Naive thymus-derived CD4-positive, alpha-beta T cell (primary cell): ENCODE data around the gene DQX1. TPM values are rescaled to one million over a fixed set of nuclear protein-coding genes. Genes with fewer than 3 reads are reported as not detected.
"Not testable (repeated sequence)": the region's sequence is repeated elsewhere in the genome, so short reads cannot be mapped to it uniquely, and the experiment has no call there.

Experiments used
- ATAC-seq: fragments of 150-1000 bp; cut with Tn5 transposase; 2 replicates; pipeline ENCODE4 v1.10.0; 2021; ENCODE audit warnings: mild to moderate bottlenecking, moderate library complexity
- CTCF ChIA-PET: fragments of 350-600 bp; sonication (Branson Sonifier 250); formaldehyde crosslinking; loops from one replicate; lab custom pipeline; 2021; ENCODE audit warnings: antibody characterized with exemption; lab: Charles Lee
- POLR2A ChIA-PET: fragments of 350-600 bp; sonication (Branson Sonifier 250); formaldehyde crosslinking; loops from one replicate; lab custom pipeline; 2021; ENCODE audit warnings: antibody characterized with exemption, inconsistent platforms; lab: Charles Lee
- DNase-seq, 9 donors: peaks; one replicate each; pipeline versions ENCODE4 v3.0.0 to v3.0.0-alpha.2; 2020 to 2022; ENCODE audit warnings: mixed read lengths in 1 of 9
- H3K27ac ChIP-seq: one replicate; pipeline ENCODE4 v1.7.0; 2013; ENCODE audit warnings: mild to moderate bottlenecking, low read depth, low read length, moderate library complexity
- H3K27me3 ChIP-seq, 2 donors: one replicate each; pipeline ENCODE4 v1.7.0; 2013; ENCODE audit warnings: low read length in 2 of 2, mild to moderate bottlenecking in 2 of 2, moderate library complexity in 2 of 2; ENCODE audit not compliant: control insufficient read depth in 2 of 2, insufficient read depth in 2 of 2
- H3K36me3 ChIP-seq, 3 experiments: 1 replicate in 2 of 3; 2 replicates in 1 of 3; pipeline ENCODE4 v1.7.0; 2013; ENCODE audit warnings: low read length in 3 of 3, mild to moderate bottlenecking in 3 of 3, moderate library complexity in 1 of 3; ENCODE audit not compliant: insufficient read depth in 3 of 3, control insufficient read depth in 2 of 3
- H3K4me1 ChIP-seq, 2 donors: one replicate each; pipeline ENCODE4 v1.7.0; 2013; ENCODE audit warnings: low read length in 2 of 2, mild to moderate bottlenecking in 2 of 2, moderate library complexity in 1 of 2; ENCODE audit not compliant: control insufficient read depth in 2 of 2, insufficient read depth in 2 of 2
- H3K4me3 ChIP-seq: 2 replicates; pipeline ENCODE4 v1.7.0; 2013; ENCODE audit warnings: mild to moderate bottlenecking, low read length
- H3K9me3 ChIP-seq, 3 experiments: 1 replicate in 2 of 3; 2 replicates in 1 of 3; pipeline ENCODE4 v1.7.0; 2013; ENCODE audit warnings: low read length in 3 of 3; ENCODE audit not compliant: control insufficient read depth in 2 of 3
- H3K27ac Mint-ChIP-seq, 9 donors: one replicate each; pipeline ENCODE4 v1.8.0; 2020 to 2022; ENCODE audit warnings: mixed read lengths in 9 of 9, mild to moderate bottlenecking in 8 of 9, moderate library complexity in 5 of 9, inconsistent platforms in 2 of 9
- H3K27me3 Mint-ChIP-seq, 5 donors: one replicate each; pipeline ENCODE4 v1.8.0; 2021 to 2022; ENCODE audit warnings: mixed read lengths in 5 of 5, mild to moderate bottlenecking in 1 of 5
- H3K36me3 Mint-ChIP-seq, 5 donors: one replicate each; pipeline ENCODE4 v1.8.0; 2020 to 2022; ENCODE audit warnings: mixed read lengths in 5 of 5, mild to moderate bottlenecking in 3 of 5, inconsistent platforms in 1 of 5
- H3K4me1 Mint-ChIP-seq, 7 donors: one replicate each; pipeline ENCODE4 v1.8.0; 2020 to 2022; ENCODE audit warnings: mixed read lengths in 7 of 7, mild to moderate bottlenecking in 3 of 7, inconsistent platforms in 1 of 7
- H3K4me3 Mint-ChIP-seq, 10 donors: one replicate each; pipeline ENCODE4 v1.8.0; 2020 to 2022; ENCODE audit warnings: mild to moderate bottlenecking in 10 of 10, mixed read lengths in 10 of 10, moderate library complexity in 6 of 10, inconsistent platforms in 2 of 10
- H3K9me3 Mint-ChIP-seq, 11 donors: one replicate each; pipeline ENCODE4 v1.8.0; 2020 to 2022; ENCODE audit warnings: mixed read lengths in 11 of 11, mild to moderate bottlenecking in 4 of 11, inconsistent platforms in 1 of 11, moderate library complexity in 1 of 11
- intact Hi-C, 2 donors: fragments of 100-400 bp; cut with micrococcal nuclease; formaldehyde crosslinking; loops; one replicate each; pipeline ENCODE4 v1.15.1; 2023
- polyA plus RNA-seq, 2 donors: library from polyadenylated mRNA; unstranded; fragments of 300-500 nt; fragmentation: Illumina TruSeq; gene quantifications; one replicate each; pipeline ENCODE4 v1.2.3, GENCODE V29; 2021
- total RNA-seq, 6 experiments: library from RNA in 5 of 6; stranded (reverse) in 5 of 6; gene quantifications; 1 replicate in 5 of 6; 2 replicates in 1 of 6; pipeline ENCODE4 v1.2.3 and lab custom pipeline; 2021 to 2026

DQX1 gene
- total and polyA plus RNA-seq, 7 experiments from 2014 or later: 0.13 to 0.95 (median 0.59) TPM; not detected in 2

DNA sequence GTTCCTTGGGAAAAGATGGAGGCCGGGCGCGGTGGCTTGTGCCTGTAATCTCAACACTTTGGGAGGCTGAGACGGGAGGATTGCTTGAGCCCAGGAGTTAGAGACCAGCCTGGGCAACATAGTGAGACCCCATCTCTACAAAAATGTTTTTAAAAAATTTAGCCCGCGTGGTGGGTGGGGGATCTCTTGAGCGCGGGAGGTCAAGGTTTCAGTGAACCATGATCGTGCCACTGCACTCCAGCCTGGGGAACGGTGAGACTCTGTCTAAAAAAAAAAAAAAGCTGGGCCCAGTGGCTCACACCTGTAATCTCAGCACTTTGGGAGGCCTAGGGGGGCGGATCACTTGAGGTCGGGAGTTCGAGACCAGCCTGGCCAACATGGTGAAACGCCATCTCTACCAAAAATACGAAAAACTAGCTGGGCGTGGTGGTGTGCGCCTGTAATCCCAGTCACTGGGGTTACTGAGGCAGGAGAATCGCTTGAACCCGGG lies 42.3 kb downstream of the DQX1 start:
- H3K27ac ChIP-seq, DNase-seq, ATAC-seq, H3K9me3 ChIP-seq, H3K9me3 Mint-ChIP-seq, H3K27me3 Mint-ChIP-seq, H3K27me3 ChIP-seq: not testable (repeated sequence)
- ChIA-PET POLR2A (interaction anchor here (0.8 to 6.9 kb wide), 16 partner anchors 8 to 704 kb away, joined by 3 to 197 read pairs (median 6); partner anchors contain the start of genes AUP1, C2orf81, HTRA2 and INO80B), CTCF (interaction anchor here (0.7 to 6.2 kb wide), 10 partner anchors 20 to 104 kb away, joined by 3 to 59 read pairs (median 9); partner anchors contain the start of genes AUP1, HTRA2, INO80B and WBP1)
- peak overlapping the region; percentile 93 to 100 (median 99) for H3K27ac Mint-ChIP-seq
- H3K4me1 Mint-ChIP-seq: peaks cover 21 to 59% (median 41%) of the 10 kb centered on the region in 7 donors
- intact Hi-C loops: loop anchor here (1.0 to 10.0 kb wide), 18 partner anchors 11 to 1249 kb away; partner anchors contain the start of genes AUP1 (in 2 of the 2), C2orf81 (in 2 of the 2), HTRA2 (in 2 of the 2) and MRPL53 (in 2 of the 2)
- Histone ChIP-seq H3K4me3 (peak overlapping the region; percentile 99), H3K4me1 (peaks cover 22 to 26% of the 10 kb centered on the region in 2 donors), H3K36me3 (peaks cover 0 to 41% (median 0%) of the 10 kb centered on the region in 3 experiments)
- H3K4me3 Mint-ChIP-seq: peak overlapping the region; percentile 91 to 100 (median 98)
- peaks cover 4 to 22% (median 12%) of the 10 kb centered on the region in 5 donors for H3K36me3 Mint-ChIP-seq

DNA sequence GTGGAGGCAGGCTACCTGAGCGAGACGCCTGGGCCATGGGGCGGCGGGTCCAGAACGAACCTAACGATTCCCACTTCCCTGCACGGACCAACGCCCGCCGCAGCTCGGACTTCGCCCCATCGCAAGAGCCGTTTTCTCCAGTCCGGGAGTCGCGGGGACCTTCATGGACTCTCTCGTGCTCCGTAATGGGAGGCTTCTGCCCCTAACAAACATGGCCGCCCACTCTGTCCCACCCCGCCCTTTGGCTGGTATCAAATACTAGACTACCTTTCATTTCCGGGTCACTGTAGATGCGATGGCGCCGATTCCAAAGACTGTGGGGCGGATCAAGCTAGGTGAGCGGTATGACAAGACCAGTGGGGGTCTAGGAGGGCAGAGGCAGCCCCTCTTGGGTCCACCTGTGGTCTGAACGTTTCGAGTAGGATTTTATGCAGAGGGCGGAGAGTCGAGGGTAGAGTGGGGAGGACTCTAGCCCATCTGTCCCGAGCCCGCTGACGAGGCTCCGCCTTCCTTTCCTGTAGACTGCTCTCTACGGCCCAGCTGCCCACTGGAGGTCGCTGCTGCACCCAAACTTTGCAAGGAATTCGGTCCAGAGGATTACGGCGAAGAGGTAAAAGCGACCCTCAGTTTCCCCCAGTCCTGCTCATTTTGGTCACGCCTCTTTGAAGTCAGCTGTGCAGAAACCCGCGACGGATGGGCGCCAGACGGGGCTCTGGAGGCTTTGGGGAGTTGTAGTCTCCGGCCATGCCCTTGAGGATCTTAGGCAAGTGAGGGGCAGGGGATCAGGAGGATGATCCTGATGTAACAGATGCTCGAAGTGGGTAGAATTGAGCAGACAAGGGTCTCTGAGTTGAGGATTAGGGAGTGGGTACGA lies 43.0 kb downstream of the DQX1 start, which contains the start of the genes CCDC142 and TTC31:
TSS of gene CCDC142 (minus strand) at position 198 of the 874 bp plus-strand sequence. CDS start at position 37, 161 bp downstream.
TSS of gene TTC31 (plus strand) at position 281 of the 874 bp plus-strand sequence. CDS start at position 296, 15 bp downstream.
- Mint-ChIP-seq H3K27me3 (no peaks in the 10 kb centered on the region), H3K4me1 (peaks cover 21 to 59% (median 41%) of the 10 kb centered on the region in 7 donors), H3K36me3 (peaks cover 4 to 22% (median 12%) of the 10 kb centered on the region in 5 donors), H3K27ac (peak within 1 kb of the TSS; percentile 93 to 100 (median 99)), H3K4me3 (peak within 1 kb of the TSS; percentile 91 to 100 (median 98)), H3K9me3 (no peaks in the 10 kb centered on the region)
- Histone ChIP-seq H3K36me3 (peaks cover 0 to 36% (median 0%) of the 10 kb centered on the region in 3 experiments), H3K4me3 (peak within 1 kb of the TSS; percentile 99), H3K27ac (peak within 1 kb of the TSS; percentile 85), H3K4me1 (peaks cover 22 to 26% of the 10 kb centered on the region in 2 donors), H3K9me3 (no peaks in the 10 kb centered on the region), H3K27me3 (no peaks in the 10 kb centered on the region)
- ATAC-seq (peak; percentile 96), DNase-seq (peak; percentile 76 to 96 (median 96))
- intact Hi-C loops: loop anchor here (1.0 to 10.0 kb wide), 18 partner anchors 11 to 1248 kb away; partner anchors contain the start of genes AUP1 (in 2 of the 2), C2orf81 (in 2 of the 2), HTRA2 (in 2 of the 2) and MRPL53 (in 2 of the 2)
- ChIA-PET CTCF (interaction anchor here (0.7 to 6.2 kb wide), 16 partner anchors 10 to 104 kb away, joined by 3 to 59 read pairs (median 6); partner anchors contain the start of genes AUP1, DQX1, HTRA2 and INO80B), POLR2A (interaction anchor here (0.8 to 6.9 kb wide), 25 partner anchors 9 to 746 kb away, joined by 3 to 197 read pairs (median 5); partner anchors contain the start of genes AUP1, C2orf81, HTRA2 and INO80B)

DNA sequence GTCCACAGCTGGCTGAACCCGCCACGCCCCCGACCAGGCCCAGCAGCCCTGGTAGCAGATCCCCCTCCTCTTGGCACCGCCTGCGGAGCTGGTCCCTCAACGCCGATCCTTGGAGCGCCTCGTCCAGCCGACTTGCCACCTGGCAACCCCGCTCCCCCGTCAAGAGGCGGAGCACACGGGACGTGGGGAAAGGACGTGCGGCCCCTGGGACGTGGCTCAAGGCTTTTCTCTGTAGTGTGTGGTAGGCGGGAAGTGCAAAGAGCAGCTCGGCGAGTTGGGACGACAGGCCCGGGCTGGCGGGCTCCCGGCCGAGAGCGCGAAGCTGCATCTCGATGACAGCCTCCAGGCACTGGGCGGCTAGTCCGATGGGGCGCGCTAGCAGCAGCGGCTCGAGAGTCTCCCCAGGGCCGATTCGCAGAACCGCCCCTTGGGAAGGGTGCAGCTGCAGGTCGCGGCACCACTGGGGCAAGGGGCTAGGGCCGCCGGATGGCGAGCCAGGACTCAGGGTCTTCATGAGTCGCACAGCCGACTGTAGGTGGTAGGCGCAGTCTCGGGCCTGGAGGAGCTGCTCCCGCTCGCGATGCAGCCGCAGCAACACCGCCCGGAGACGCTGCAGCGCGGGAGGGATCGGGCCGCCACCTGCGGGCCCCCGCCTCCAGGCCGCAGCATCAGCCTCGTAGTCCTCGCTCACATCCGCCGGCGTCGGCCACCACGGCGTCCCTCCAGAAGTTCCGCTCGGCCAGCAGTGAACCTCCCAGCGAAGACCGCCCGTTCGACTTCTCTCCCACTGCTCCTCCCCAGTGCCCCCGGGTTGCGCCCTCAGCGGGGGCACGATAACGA lies 43.9 kb downstream of the DQX1 start:
- Mint-ChIP-seq H3K36me3 (peaks cover 4 to 26% (median 13%) of the 10 kb centered on the region in 5 donors), H3K27me3 (no peaks in the 10 kb centered on the region), H3K4me3 (peak overlapping the region; percentile 91 to 100 (median 98)), H3K27ac (peak overlapping the region; percentile 93 to 100 (median 99)), H3K9me3 (no peaks in the 10 kb centered on the region), H3K4me1 (peaks cover 24 to 59% (median 44%) of the 10 kb centered on the region in 7 donors)
- Histone ChIP-seq H3K4me3 (peak overlapping the region; percentile 99), H3K9me3 (no peaks in the 10 kb centered on the region), H3K4me1 (peaks cover 22 to 26% of the 10 kb centered on the region in 2 donors), H3K27me3 (no peaks in the 10 kb centered on the region), H3K27ac (peak overlapping the region; percentile 85), H3K36me3 (peaks cover 0 to 32% (median 0%) of the 10 kb centered on the region in 3 experiments)
- ATAC-seq (peak; percentile 50), DNase-seq (peak in 2 of 9 donors; percentile 43 to 71)
- CTCF ChIA-PET: interaction anchor here (0.6 to 6.2 kb wide), 16 partner anchors 9 to 162 kb away, joined by 3 to 59 read pairs (median 6); partner anchors contain the start of genes AUP1, DQX1, HTRA2 and INO80B
- intact Hi-C loops: loop anchor here (2.0 to 10.0 kb wide), 3 partner anchors 47 to 1247 kb away; partner anchors contain the start of genes AUP1 (in 1 of the 2), CCT7 (in 1 of the 2), HTRA2 (in 1 of the 2) and PRADC1 (in 1 of the 2)
- POLR2A ChIA-PET: interaction anchor here (0.8 to 6.9 kb wide), 23 partner anchors 8 to 745 kb away, joined by 3 to 197 read pairs (median 4); partner anchors contain the start of genes AUP1, C2orf81, HTRA2 and INO80B

DNA sequence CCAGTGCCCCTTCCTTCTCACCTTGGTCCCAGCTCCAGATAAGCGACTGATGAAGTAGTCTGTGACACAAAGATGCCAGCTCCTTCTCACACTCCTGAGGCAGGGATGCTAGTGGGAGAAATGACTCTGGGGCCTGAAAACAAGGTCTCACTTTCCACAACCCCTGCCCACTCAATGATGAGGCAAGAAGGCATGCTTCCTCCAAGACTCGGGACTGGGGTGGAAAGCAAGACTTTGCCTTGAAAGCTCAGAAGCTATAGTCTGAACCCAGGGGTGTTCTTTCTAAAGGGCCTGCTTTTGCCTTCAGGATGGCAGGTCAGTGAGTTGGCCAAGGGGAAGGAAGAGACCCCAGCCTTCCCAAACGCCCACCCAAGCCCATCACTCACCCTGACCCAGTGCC lies 44.6 kb downstream of the DQX1 start:
- ATAC-seq (no peak), DNase-seq (no peak)
- Mint-ChIP-seq H3K9me3 (no peaks in the 10 kb centered on the region), H3K4me1 (peaks cover 24 to 53% (median 39%) of the 10 kb centered on the region in 7 donors), H3K27me3 (no peaks in the 10 kb centered on the region), H3K4me3 (peak overlapping the region; percentile 91 to 100 (median 98)), H3K27ac (peak overlapping the region in 1 of 9 donors; percentile 9), H3K36me3 (peaks cover 4 to 21% (median 8%) of the 10 kb centered on the region in 5 donors)
- H3K27me3 ChIP-seq: no peaks in the 10 kb centered on the region
- H3K9me3 ChIP-seq: no peaks in the 10 kb centered on the region
- ChIA-PET POLR2A (interaction anchor here (0.9 to 6.9 kb wide), 14 partner anchors 7 to 117 kb away, joined by 3 to 197 read pairs (median 11); partner anchors contain the start of genes AUP1, HTRA2, INO80B and MRPL53), CTCF (interaction anchor here (0.6 to 6.2 kb wide), 8 partner anchors 8 to 163 kb away, joined by 3 to 59 read pairs (median 10); partner anchors contain the start of genes MRPL53 and WBP1)
- H3K36me3 ChIP-seq: peaks cover 0 to 28% (median 0%) of the 10 kb centered on the region in 3 experiments
- H3K4me1 ChIP-seq: peaks cover 22 to 26% of the 10 kb centered on the region in 2 donors
- intact Hi-C loops: loop anchor here in 1 of 2 donors (10.0 kb wide), 1 partner anchor 1247 kb away; the partner anchor contains the start of genes CCT7 and PRADC1
- H3K27ac ChIP-seq: peak overlapping the region; percentile 85
- H3K4me3 ChIP-seq: peak overlapping the region; percentile 99

DNA sequence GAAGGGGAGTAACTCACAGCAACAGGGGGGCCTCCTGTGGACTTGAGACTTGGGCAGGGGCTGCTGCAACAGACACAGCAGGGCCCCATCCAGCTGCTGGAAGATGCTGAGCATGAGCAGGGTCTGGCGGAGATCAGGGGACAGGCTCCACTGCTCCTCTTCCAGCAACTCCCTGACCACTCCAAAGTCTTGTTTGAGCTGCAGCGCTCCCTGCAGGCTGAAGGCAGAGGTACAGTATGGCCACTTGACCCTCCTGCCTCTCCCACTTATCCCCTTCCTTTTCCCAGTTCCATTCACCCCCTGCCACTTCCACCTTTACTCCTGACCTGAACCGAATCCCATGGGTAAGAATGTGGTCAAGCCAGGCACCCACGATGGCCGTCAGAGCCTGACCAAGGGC lies 51.1 kb downstream of the DQX1 start:
- no peak overlapping the region for H3K4me3 ChIP-seq
- no peak overlapping the region for H3K4me3 Mint-ChIP-seq
- peaks cover 12 to 40% (median 31%) of the 10 kb centered on the region in 7 donors for H3K4me1 Mint-ChIP-seq
- DNase-seq (no peak), ATAC-seq (no peak)
- peaks cover 0 to 18% (median 4%) of the 10 kb centered on the region in 3 experiments for H3K36me3 ChIP-seq
- H3K27me3 ChIP-seq: no peaks in the 10 kb centered on the region
- H3K9me3 ChIP-seq: no peaks in the 10 kb centered on the region
- ChIA-PET POLR2A (interaction anchor here (1.7 to 6.6 kb wide), 2 partner anchors 7 to 17 kb away, joined by 12 to 177 read pairs; partner anchors contain the start of genes CCDC142, INO80B, TTC31 and WBP1), CTCF (interaction anchor here (0.8 to 1.6 kb wide), 3 partner anchors 17 to 20 kb away, joined by 3 to 4 read pairs (median 3); partner anchors contain the start of genes INO80B and WBP1)
- H3K27ac Mint-ChIP-seq: peak overlapping the region in 1 of 9 donors; percentile 14
- no peak overlapping the region for H3K27ac ChIP-seq
- H3K36me3 Mint-ChIP-seq: peaks cover 0 to 32% (median 9%) of the 10 kb centered on the region in 5 donors
- H3K4me1 ChIP-seq: peaks cover 14 to 19% of the 10 kb centered on the region in 2 donors
- intact Hi-C loops: no loop called here
- H3K9me3 Mint-ChIP-seq: peaks cover 0 to 7% (median 0%) of the 10 kb centered on the region in 11 donors
- H3K27me3 Mint-ChIP-seq: no peaks in the 10 kb centered on the region
